Anterior cingulate cortex (tissue), 58 donors: ENCODE results near the gene CDHR3.
"Not testable (repeated sequence)": the region's sequence is repeated elsewhere in the genome, so short reads cannot be mapped to it uniquely, and the experiment has no call there.

Source experiments
- DNase-seq, 58 donors: peaks; one replicate each; lab custom pipeline; 2025; lab: John Stamatoyannopoulos, UW

The CDHR3 gene

GRCh38 chr7:105958012-105958411, 5.1 kb upstream of the CDHR3 start:
- peak in 5 of 58 donors; percentile 1 to 40 (median 4) for DNase-seq

- DNase-seq: no peak
These were observed 711 bp upstream of the CDHR3 start for GRCh38 chr7:105962353-105962752.

GRCh38 chr7:105971845-105972244, 8.8 kb downstream of the CDHR3 start:
- DNase-seq: no peak

- DNase-seq: peak in 1 of 58 donors; percentile 4
These were observed 9.2 kb downstream of the CDHR3 start for GRCh38 chr7:105972276-105972675.

GRCh38 chr7:105974471-105974870, 11.4 kb downstream of the CDHR3 start:
- DNase-seq: no peak

GRCh38 chr7:105975770-105976417, 12.8 kb downstream of the CDHR3 start:
- DNase-seq: no peak

GRCh38 chr7:105976868-105977267, 13.8 kb downstream of the CDHR3 start:
- DNase-seq: no peak

GRCh38 chr7:105978035-105978434, 15.0 kb downstream of the CDHR3 start:
- DNase-seq: no peak

- no peak for DNase-seq
These were observed 15.9 kb downstream of the CDHR3 start for GRCh38 chr7:105978974-105979373.

- no peak for DNase-seq
These were observed 16.3 kb downstream of the CDHR3 start for GRCh38 chr7:105979405-105979804.

- DNase-seq: no peak
These were observed 17.8 kb downstream of the CDHR3 start for GRCh38 chr7:105980645-105981396.

GRCh38 chr7:105982388-105982787, 19.3 kb downstream of the CDHR3 start:
- no peak for DNase-seq

GRCh38 chr7:105984808-105985207, 21.7 kb downstream of the CDHR3 start:
- not testable (repeated sequence) for DNase-seq

- no peak for DNase-seq
These were observed 22.2 kb downstream of the CDHR3 start for GRCh38 chr7:105985229-105985628.

GRCh38 chr7:105985672-105986215, 22.7 kb downstream of the CDHR3 start:
- DNase-seq: peak in 7 of 58 donors; percentile 4 to 68 (median 10)

GRCh38 chr7:105987046-105987445, 24.0 kb downstream of the CDHR3 start:
- DNase-seq: no peak

- no peak for DNase-seq
These were observed 25.2 kb downstream of the CDHR3 start for GRCh38 chr7:105988276-105988675.

GRCh38 chr7:105989191-105989590, 26.1 kb downstream of the CDHR3 start:
- no peak for DNase-seq

GRCh38 chr7:105989686-105990085, 26.6 kb downstream of the CDHR3 start:
- DNase-seq: peak in 1 of 58 donors; percentile 34

GRCh38 chr7:105990141-105990540, 27.1 kb downstream of the CDHR3 start:
- DNase-seq: peak in 1 of 58 donors; percentile 38

- DNase-seq: peak in 5 of 58 donors; percentile 3 to 38 (median 6)
These were observed 27.8 kb downstream of the CDHR3 start for GRCh38 chr7:105990727-105991453.
